Measurements from ENCODE around the gene ILRUN.
"Not testable (repeated sequence)": the region's sequence is repeated elsewhere in the genome, so short reads cannot be mapped to it uniquely, and the experiment has no call there.

The ILRUN gene

GRCh38 chr6:34696739-34697543 is at the start of gene ILRUN:
TSS of gene ILRUN (minus strand) at chr6:34696767. CDS start at chr6:34696603, 164 bp downstream.
- H3K4me3 ChIP-seq (ENCODE audit: low read length), result peak within 1 kb of the TSS; percentile 99
- TF ChIP-seq CTCF (IDR thresholded peaks at IDR 0.05; ENCODE audit: low read depth, low read length, poor library complexity, severe bottlenecking) (no peak), EZH2phosphoT487 (IDR thresholded peaks at IDR 0.05; ENCODE audit: borderline replicate concordance, low read length) (no peak)
- no peaks in the 10 kb centered on the region for H3K9me2 ChIP-seq (replicated peaks; ENCODE audit: control insufficient read depth, low read length)

GRCh38 chr6:34745277-34746103 is 48.9 kb upstream of the ILRUN start:
- Histone ChIP-seq H3K9me3 (ENCODE audit: control insufficient read depth, insufficient read depth, low read length) (no peaks in the 10 kb centered on the region), H3F3A (ENCODE audit: control insufficient read depth, insufficient read depth) (no peaks in the 10 kb centered on the region), H4K20me1 (ENCODE audit: control insufficient read depth, insufficient read depth, low read depth, low read length) (no peaks in the 10 kb centered on the region), H3K4me2 (ENCODE audit: low read length) (no peak overlapping the region), H3K9me2 (replicated peaks; ENCODE audit: control insufficient read depth, low read length) (no peaks in the 10 kb centered on the region), H3K4me1 (ENCODE audit: control insufficient read depth, low read length) (no peaks in the 10 kb centered on the region), H3K27me3 (ENCODE audit: control insufficient read depth, low read length) (no peaks in the 10 kb centered on the region), H3K36me3 (ENCODE audit: control insufficient read depth, low read length) (no peaks in the 10 kb centered on the region), H3K79me2 (ENCODE audit: control insufficient read depth, low read length) (no peaks in the 10 kb centered on the region), H3K27ac (ENCODE audit: low read depth, low read length) (no peak overlapping the region), H3K4me3 (ENCODE audit: low read length) (no peak overlapping the region)
- TF ChIP-seq CTCF (IDR thresholded peaks at IDR 0.05; ENCODE audit: low read depth, low read length, poor library complexity, severe bottlenecking) (no peak), EZH2phosphoT487 (IDR thresholded peaks at IDR 0.05; ENCODE audit: borderline replicate concordance, low read length) (no peak)

More at GRCh38 chr6:34696739-34697543, at the start of gene ILRUN:
- H3K36me3 ChIP-seq (ENCODE audit: control insufficient read depth, low read length), result peaks cover 29% of the 10 kb centered on the region
- H3K4me2 ChIP-seq (ENCODE audit: low read length), result peak within 1 kb of the TSS; percentile 93
- peaks cover 12% of the 10 kb centered on the region; the same call in 1 of the 2 replicates for H4K20me1 ChIP-seq (ENCODE audit: control insufficient read depth, insufficient read depth, low read depth, low read length)
- H3K4me1 ChIP-seq (ENCODE audit: control insufficient read depth, low read length), result peaks cover 39% of the 10 kb centered on the region
- peaks cover 51% of the 10 kb centered on the region for H3K79me2 ChIP-seq (ENCODE audit: control insufficient read depth, low read length)
- H3K27me3 ChIP-seq (ENCODE audit: control insufficient read depth, low read length), result no peaks in the 10 kb centered on the region
- H3K9me3 ChIP-seq (ENCODE audit: control insufficient read depth, insufficient read depth, low read length), result no peaks in the 10 kb centered on the region
- H3K27ac ChIP-seq (ENCODE audit: low read depth, low read length), result peak within 1 kb of the TSS; percentile 58
- H3F3A ChIP-seq (ENCODE audit: control insufficient read depth, insufficient read depth), result peaks cover 5% of the 10 kb centered on the region; the same call in 1 of the 2 replicates

GRCh38 chr6:34744294-34744647 is 47.7 kb upstream of the ILRUN start:
- H3K9me3 ChIP-seq (ENCODE audit: control insufficient read depth, insufficient read depth, low read length); H3K9me2 ChIP-seq (replicated peaks; ENCODE audit: control insufficient read depth, low read length); H3K4me2 ChIP-seq (ENCODE audit: low read length); H3K27me3 ChIP-seq (ENCODE audit: control insufficient read depth, low read length); H3K27ac ChIP-seq (ENCODE audit: low read depth, low read length); H3F3A ChIP-seq (ENCODE audit: control insufficient read depth, insufficient read depth); H4K20me1 ChIP-seq (ENCODE audit: control insufficient read depth, insufficient read depth, low read depth, low read length); H3K79me2 ChIP-seq (ENCODE audit: control insufficient read depth, low read length); H3K4me3 ChIP-seq (ENCODE audit: low read length); H3K4me1 ChIP-seq (ENCODE audit: control insufficient read depth, low read length); H3K36me3 ChIP-seq (ENCODE audit: control insufficient read depth, low read length): not testable (repeated sequence)
